T-helper 2 cell treated with Interferon-gamma antibody and Interleukin-4, amounts not matched to agents 100 ng/mL and 5 ng/mL, for 36 hours (primary cell): ENCODE measurements around the gene RCBTB1. TPM values are rescaled to one million over a fixed set of nuclear protein-coding genes. Genes with fewer than 3 reads are reported as not detected.

ENCODE experiments used
- intact Hi-C: fragments of 100-400 bp; cut with micrococcal nuclease; formaldehyde crosslinking; loops from one replicate; pipeline ENCODE4 v1.15.1; 2023
- total RNA-seq: library from RNA; stranded (reverse); gene quantifications from 2 replicates; pipeline ENCODE4 v1.2.3, GENCODE V29; 2022

RCBTB1 gene
- total RNA-seq, 1 donor from 2014 or later, result 19.7 TPM

GRCh38 chr13:49561062-49561410 is 24.3 kb downstream of the RCBTB1 start:
- intact Hi-C loops, result no loop called here

- intact Hi-C loops, result no loop called here
Observed at GRCh38 chr13:49560270-49561061, 24.9 kb downstream of the RCBTB1 start.

GRCh38 chr13:49559006-49559405 is 26.4 kb downstream of the RCBTB1 start:
- intact Hi-C loops, result no loop called here

GRCh38 chr13:49554387-49554786 is 31.0 kb downstream of the RCBTB1 start:
- intact Hi-C loops, result no loop called here

- intact Hi-C loops, result no loop called here
Observed at GRCh38 chr13:49553888-49554287, 31.5 kb downstream of the RCBTB1 start.

GRCh38 chr13:49550942-49551644 is 34.3 kb downstream of the RCBTB1 start:
- intact Hi-C loops, result no loop called here

GRCh38 chr13:49549289-49549688 is 36.1 kb downstream of the RCBTB1 start:
- intact Hi-C loops, result no loop called here

- intact Hi-C loops, result no loop called here
Observed at GRCh38 chr13:49546561-49546960, 38.8 kb downstream of the RCBTB1 start.

- intact Hi-C loops, result no loop called here
Observed at GRCh38 chr13:49545661-49546060, 39.7 kb downstream of the RCBTB1 start.

GRCh38 chr13:49543656-49544055 is 41.7 kb downstream of the RCBTB1 start:
- intact Hi-C loops, result loop anchor here (5.0 kb wide), 2 partner anchors 46 to 101 kb away; partner anchors contain the start of genes CAB39L, PHF11 and SETDB2

GRCh38 chr13:49540552-49540951 is 44.8 kb downstream of the RCBTB1 start:
- intact Hi-C loops, result loop anchor here (5.0 kb wide), 2 partner anchors 43 to 98 kb away; partner anchors contain the start of genes CAB39L, PHF11 and SETDB2

- intact Hi-C loops, result loop anchor here (5.0 kb wide), 2 partner anchors 42 to 97 kb away; partner anchors contain the start of genes CAB39L, PHF11 and SETDB2
Observed at GRCh38 chr13:49539746-49540145, 45.6 kb downstream of the RCBTB1 start.

- intact Hi-C loops, result no loop called here
Observed at GRCh38 chr13:49539313-49539712, 46.0 kb downstream of the RCBTB1 start.

GRCh38 chr13:49538404-49538803 is 47.0 kb downstream of the RCBTB1 start:
- intact Hi-C loops, result no loop called here

- intact Hi-C loops, result no loop called here
Observed at GRCh38 chr13:49536144-49536873, 49.0 kb downstream of the RCBTB1 start.

- intact Hi-C loops, result no loop called here
Observed at GRCh38 chr13:49533591-49534269, 51.6 kb downstream of the RCBTB1 start.

- intact Hi-C loops, result no loop called here
Observed at GRCh38 chr13:49533011-49533410, 52.3 kb downstream of the RCBTB1 start.

- intact Hi-C loops, result loop anchor here (1.0 kb wide), 1 partner anchor 35 kb away; no protein-coding TSS in a partner anchor
Observed at GRCh38 chr13:49532593-49532992, 52.8 kb downstream of the RCBTB1 start.

GRCh38 chr13:49530457-49530856 is 54.9 kb downstream of the RCBTB1 start:
- intact Hi-C loops, result no loop called here

- intact Hi-C loops, result no loop called here
Observed at GRCh38 chr13:49528161-49528560, 57.2 kb downstream of the RCBTB1 start.

- intact Hi-C loops, result no loop called here
Observed at GRCh38 chr13:49527123-49527522, 58.2 kb downstream of the RCBTB1 start.
